IPS-15b (cell line): ENCODE data around the gene TMEM39B.
"Not testable (repeated sequence)": the region's sequence is repeated elsewhere in the genome, so short reads cannot be mapped to it uniquely, and the experiment has no call there.

ENCODE experiments used
- H3K27me3 ChIP-seq: one replicate; pipeline ENCODE4 v1.6.1; 2013; ENCODE audit warnings: low read length; ENCODE audit not compliant: control insufficient read depth, insufficient read depth
- H3K36me3 ChIP-seq: one replicate; pipeline ENCODE4 v1.6.1; 2013; ENCODE audit warnings: low read length; ENCODE audit not compliant: control insufficient read depth, insufficient read depth
- H3K4me1 ChIP-seq: one replicate; pipeline ENCODE4 v1.6.1; 2013; ENCODE audit warnings: mild to moderate bottlenecking, low read length; ENCODE audit not compliant: control insufficient read depth, insufficient read depth
- H3K4me3 ChIP-seq: one replicate; pipeline ENCODE4 v1.5.1; 2013; ENCODE audit warnings: low read depth, low read length
- H3K9ac ChIP-seq: one replicate; pipeline ENCODE4 v1.6.1; 2013; ENCODE audit warnings: low read depth, mild to moderate bottlenecking, low read length
- H3K9me3 ChIP-seq: one replicate; pipeline ENCODE4 v1.6.1; 2013; ENCODE audit warnings: mild to moderate bottlenecking, low read length; ENCODE audit not compliant: control insufficient read depth, insufficient read depth

TMEM39B gene

GRCh38 chr1:32048440-32048839 is 24.3 kb upstream of the TMEM39B start:
- Histone ChIP-seq H3K4me3 (no peak overlapping the region), H3K27me3 (no peaks in the 10 kb centered on the region), H3K36me3 (peaks cover 28% of the 10 kb centered on the region), H3K4me1 (no peaks in the 10 kb centered on the region), H3K9ac (no peak overlapping the region), H3K9me3 (no peaks in the 10 kb centered on the region)

- Histone ChIP-seq H3K4me1 (no peaks in the 10 kb centered on the region), H3K4me3 (no peak overlapping the region), H3K9me3 (no peaks in the 10 kb centered on the region), H3K9ac (no peak overlapping the region), H3K27me3 (no peaks in the 10 kb centered on the region), H3K36me3 (peaks cover 29% of the 10 kb centered on the region)
Measured at GRCh38 chr1:32051706-32052105, 21.0 kb upstream of the TMEM39B start.

- Histone ChIP-seq H3K36me3 (peaks cover 29% of the 10 kb centered on the region), H3K9me3 (no peaks in the 10 kb centered on the region), H3K4me1 (no peaks in the 10 kb centered on the region), H3K9ac (no peak overlapping the region), H3K27me3 (no peaks in the 10 kb centered on the region), H3K4me3 (no peak overlapping the region)
Measured at GRCh38 chr1:32052887-32053286, 19.9 kb upstream of the TMEM39B start.

- H3K36me3 ChIP-seq: peaks cover 36% of the 10 kb centered on the region
- peaks cover 6% of the 10 kb centered on the region for H3K4me1 ChIP-seq
- H3K4me3 ChIP-seq: no peak overlapping the region
- H3K27me3 ChIP-seq: no peaks in the 10 kb centered on the region
- H3K9ac ChIP-seq: no peak overlapping the region
- no peaks in the 10 kb centered on the region for H3K9me3 ChIP-seq
Measured at GRCh38 chr1:32055416-32055815, 17.3 kb upstream of the TMEM39B start.

- Histone ChIP-seq H3K4me1 (peaks cover 9% of the 10 kb centered on the region), H3K9me3 (no peaks in the 10 kb centered on the region), H3K36me3 (peaks cover 32% of the 10 kb centered on the region), H3K4me3 (no peak overlapping the region), H3K27me3 (no peaks in the 10 kb centered on the region), H3K9ac (no peak overlapping the region)
Measured at GRCh38 chr1:32056598-32056997, 16.1 kb upstream of the TMEM39B start.

- Histone ChIP-seq H3K27me3 (no peaks in the 10 kb centered on the region), H3K36me3 (peaks cover 15% of the 10 kb centered on the region), H3K9me3 (no peaks in the 10 kb centered on the region), H3K4me3 (no peak overlapping the region), H3K9ac (no peak overlapping the region), H3K4me1 (peaks cover 19% of the 10 kb centered on the region)
Measured at GRCh38 chr1:32060914-32061313, 11.8 kb upstream of the TMEM39B start.

- Histone ChIP-seq H3K9me3 (no peaks in the 10 kb centered on the region), H3K36me3 (peaks cover 14% of the 10 kb centered on the region), H3K27me3 (no peaks in the 10 kb centered on the region), H3K9ac (no peak overlapping the region), H3K4me1 (peaks cover 19% of the 10 kb centered on the region), H3K4me3 (no peak overlapping the region)
Measured at GRCh38 chr1:32062867-32063230, 9.9 kb upstream of the TMEM39B start.

- Histone ChIP-seq H3K9ac (no peak overlapping the region), H3K4me1 (peaks cover 19% of the 10 kb centered on the region), H3K27me3 (no peaks in the 10 kb centered on the region), H3K9me3 (no peaks in the 10 kb centered on the region), H3K36me3 (peaks cover 10% of the 10 kb centered on the region), H3K4me3 (no peak overlapping the region)
Measured at GRCh38 chr1:32063261-32063681, 9.5 kb upstream of the TMEM39B start.

GRCh38 chr1:32065613-32066488 is 6.9 kb upstream of the TMEM39B start:
- not testable (repeated sequence) for H3K27me3 ChIP-seq, H3K9ac ChIP-seq
- H3K4me1 ChIP-seq: peaks cover 23% of the 10 kb centered on the region

GRCh38 chr1:32066489-32066873 is 6.3 kb upstream of the TMEM39B start:
- Histone ChIP-seq H3K27me3 (no peaks in the 10 kb centered on the region), H3K9me3 (no peaks in the 10 kb centered on the region), H3K4me1 (peaks cover 20% of the 10 kb centered on the region), H3K36me3 (no peaks in the 10 kb centered on the region), H3K4me3 (no peak overlapping the region), H3K9ac (no peak overlapping the region)

More at GRCh38 chr1:32065613-32066488, 6.9 kb upstream of the TMEM39B start:
- not testable (repeated sequence) for H3K9me3 ChIP-seq, H3K4me3 ChIP-seq, H3K36me3 ChIP-seq

- Histone ChIP-seq H3K9me3 (no peaks in the 10 kb centered on the region), H3K9ac (no peak overlapping the region), H3K4me3 (no peak overlapping the region), H3K36me3 (no peaks in the 10 kb centered on the region), H3K4me1 (peaks cover 19% of the 10 kb centered on the region), H3K27me3 (no peaks in the 10 kb centered on the region)
Measured at GRCh38 chr1:32068957-32069588, 3.7 kb upstream of the TMEM39B start.
